Type B pancreatic cell (in vitro differentiated cells): ENCODE measurements around the gene ABCD4. TPM values are rescaled to one million over a fixed set of nuclear protein-coding genes. Genes with fewer than 3 reads are reported as not detected.

ENCODE experiments used
- total RNA-seq: library from RNA; stranded (reverse); gene quantifications from 2 replicates; pipeline ENCODE4 v1.2.1, GENCODE V29; 2021; ENCODE audit warnings: low replicate concordance

Gene ABCD4
- total RNA-seq, 1 donor from 2014 or later, result 92.6 TPM

Other genes with a start within 250 kb of the ABCD4 start
- 28.2 and 67.2 TPM in 2 replicates for gene ALDH6A1, start 218.5 kb downstream of the ABCD4 start, total RNA-seq
- 6.9 and 15.1 TPM in 2 replicates for gene LIN52, start 218.0 kb downstream of the ABCD4 start, total RNA-seq
- 0.12 TPM in 1 of 2 replicates, not detected in the other for gene VSX2, start 63.5 kb downstream of the ABCD4 start, total RNA-seq
- gene VRTN, start 45.5 kb upstream of the ABCD4 start, total RNA-seq, result not detected in 2 replicates
- 0.36 and 0.71 TPM in 2 replicates for gene SYNDIG1L, start 123.3 kb upstream of the ABCD4 start, total RNA-seq
- gene NPC2, start 190.4 kb upstream of the ABCD4 start, total RNA-seq, result 165 and 409 TPM in 2 replicates
- gene ISCA2, start 190.8 kb upstream of the ABCD4 start, total RNA-seq, result 32.0 and 33.4 TPM in 2 replicates